AG10803 (cell line): ENCODE results near the gene SEPTIN10.
"Not testable (repeated sequence)": the region's sequence is repeated elsewhere in the genome, so short reads cannot be mapped to it uniquely, and the experiment has no call there.

Experiments used
- DNase-seq: peaks from one replicate; pipeline ENCODE4 v3.0.0; 2010; ENCODE audit warnings: low read depth
- H3K4me3 ChIP-seq: 2 replicates; pipeline ENCODE4 v1.5.1; 2011; ENCODE audit warnings: mild to moderate bottlenecking, low read length, control low read depth
- TF ChIP-seq, protein P1 (sequence below): conservative IDR thresholded peaks from 2 replicates; pipeline ENCODE4 v1.5.1; 2011; ENCODE audit warnings: mild to moderate bottlenecking, low read length, control low read depth, inconsistent platforms

SEPTIN10 gene

DNA sequence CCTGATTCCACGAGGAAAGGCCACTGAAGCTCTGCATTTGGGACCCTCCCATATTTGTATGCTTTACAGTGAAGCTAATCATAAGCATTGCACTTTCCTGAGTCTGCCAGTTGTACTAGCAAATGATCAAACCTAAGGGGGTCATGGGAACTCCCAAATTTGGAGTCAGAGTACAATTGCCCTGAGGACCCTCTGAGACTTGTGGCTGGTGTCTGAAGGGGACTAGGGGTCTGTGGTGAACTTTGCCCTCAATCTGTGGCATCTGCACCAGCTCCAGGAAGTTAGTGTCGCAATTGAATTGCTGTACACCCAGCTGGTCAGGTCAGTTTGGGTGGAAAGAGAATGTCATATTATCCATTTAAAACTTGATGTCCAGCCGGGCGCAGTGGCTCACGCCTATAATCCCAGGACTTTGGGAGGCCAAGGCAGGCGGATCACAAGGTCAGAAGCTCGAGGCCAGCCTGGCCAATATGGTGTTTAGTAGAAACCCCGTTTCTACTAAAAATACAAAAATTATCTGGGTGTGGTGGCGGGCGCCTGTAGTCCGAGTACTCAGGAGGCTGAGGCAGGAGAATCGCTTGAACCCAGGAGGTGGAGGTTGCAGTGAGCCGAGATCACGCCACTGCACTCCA, 18.5 kb upstream of the SEPTIN10 start:
- DNase-seq: no peak
- no peak overlapping the region for H3K4me3 ChIP-seq
- TF ChIP-seq, protein P1, sequence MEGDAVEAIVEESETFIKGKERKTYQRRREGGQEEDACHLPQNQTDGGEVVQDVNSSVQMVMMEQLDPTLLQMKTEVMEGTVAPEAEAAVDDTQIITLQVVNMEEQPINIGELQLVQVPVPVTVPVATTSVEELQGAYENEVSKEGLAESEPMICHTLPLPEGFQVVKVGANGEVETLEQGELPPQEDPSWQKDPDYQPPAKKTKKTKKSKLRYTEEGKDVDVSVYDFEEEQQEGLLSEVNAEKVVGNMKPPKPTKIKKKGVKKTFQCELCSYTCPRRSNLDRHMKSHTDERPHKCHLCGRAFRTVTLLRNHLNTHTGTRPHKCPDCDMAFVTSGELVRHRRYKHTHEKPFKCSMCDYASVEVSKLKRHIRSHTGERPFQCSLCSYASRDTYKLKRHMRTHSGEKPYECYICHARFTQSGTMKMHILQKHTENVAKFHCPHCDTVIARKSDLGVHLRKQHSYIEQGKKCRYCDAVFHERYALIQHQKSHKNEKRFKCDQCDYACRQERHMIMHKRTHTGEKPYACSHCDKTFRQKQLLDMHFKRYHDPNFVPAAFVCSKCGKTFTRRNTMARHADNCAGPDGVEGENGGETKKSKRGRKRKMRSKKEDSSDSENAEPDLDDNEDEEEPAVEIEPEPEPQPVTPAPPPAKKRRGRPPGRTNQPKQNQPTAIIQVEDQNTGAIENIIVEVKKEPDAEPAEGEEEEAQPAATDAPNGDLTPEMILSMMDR: no peak

DNA sequence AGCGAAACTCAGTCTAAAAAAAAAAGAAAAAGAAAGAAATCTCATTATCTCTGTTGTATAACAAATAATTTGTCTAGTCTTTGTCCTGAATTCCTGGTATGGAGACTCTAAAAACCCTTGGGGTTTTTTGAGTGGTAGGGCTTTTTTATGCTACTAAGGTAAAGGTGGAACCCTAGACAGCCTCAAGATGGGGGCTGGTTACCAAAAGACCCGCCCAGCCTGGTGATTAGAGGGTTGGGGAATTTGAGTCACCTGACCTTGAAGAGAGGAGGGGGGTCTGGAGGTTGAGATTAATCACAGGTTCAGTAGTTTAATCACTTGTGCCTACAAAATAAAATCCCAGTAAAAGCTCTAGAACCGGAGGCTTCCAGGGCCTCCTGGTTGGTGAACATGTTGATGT, 18.0 kb upstream of the SEPTIN10 start:
- TF ChIP-seq, protein P1: no peak
- no peak for DNase-seq
- H3K4me3 ChIP-seq: no peak overlapping the region

DNA sequence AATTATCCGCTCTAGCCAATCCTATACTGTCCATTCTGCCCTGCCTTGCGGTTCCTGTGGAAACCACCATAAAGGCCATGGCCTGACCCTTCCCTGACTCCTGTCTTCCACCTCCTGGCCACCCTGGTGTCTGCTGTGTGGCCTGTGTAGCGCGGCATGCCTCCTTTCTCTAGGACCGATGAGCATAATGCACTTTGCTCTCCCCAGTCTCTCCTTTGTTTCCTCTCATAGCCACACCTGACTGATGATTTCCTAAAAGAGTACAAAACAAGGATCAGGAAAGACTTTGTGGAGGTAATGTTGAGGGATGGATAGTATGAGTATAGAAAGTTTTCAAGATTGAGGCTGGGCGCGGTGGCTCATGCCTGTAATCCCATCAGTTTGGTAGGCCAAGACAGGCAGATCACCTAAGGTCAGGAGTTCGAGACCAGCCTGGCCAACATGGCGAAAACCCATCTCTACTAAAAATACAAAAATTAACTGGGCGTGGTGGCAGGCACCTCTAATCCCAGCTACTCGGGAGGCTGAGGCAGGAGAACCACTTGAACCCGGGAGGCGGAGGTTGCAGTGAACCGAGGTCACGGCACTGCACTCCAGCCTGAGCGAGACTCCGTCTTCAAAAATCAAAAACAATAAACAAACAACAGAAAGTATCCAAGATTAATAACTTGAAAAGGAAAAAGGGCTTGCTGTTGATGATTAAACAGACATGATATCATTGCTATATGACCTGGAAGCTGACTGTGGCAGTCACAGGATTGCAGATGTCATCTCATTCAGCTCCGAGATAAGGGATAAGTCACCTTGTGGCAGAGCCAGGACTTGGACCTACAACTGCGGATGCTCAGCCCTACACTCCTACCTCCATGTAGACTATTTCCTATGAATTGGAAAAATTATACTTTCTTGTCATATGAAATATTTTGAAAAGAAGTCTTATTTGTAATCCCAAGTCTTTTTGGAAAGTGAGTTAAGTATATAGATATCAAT, 17.0 kb upstream of the SEPTIN10 start:
- no peak for DNase-seq
- H3K4me3 ChIP-seq: no peak overlapping the region
- TF ChIP-seq, protein P1: no peak

DNA sequence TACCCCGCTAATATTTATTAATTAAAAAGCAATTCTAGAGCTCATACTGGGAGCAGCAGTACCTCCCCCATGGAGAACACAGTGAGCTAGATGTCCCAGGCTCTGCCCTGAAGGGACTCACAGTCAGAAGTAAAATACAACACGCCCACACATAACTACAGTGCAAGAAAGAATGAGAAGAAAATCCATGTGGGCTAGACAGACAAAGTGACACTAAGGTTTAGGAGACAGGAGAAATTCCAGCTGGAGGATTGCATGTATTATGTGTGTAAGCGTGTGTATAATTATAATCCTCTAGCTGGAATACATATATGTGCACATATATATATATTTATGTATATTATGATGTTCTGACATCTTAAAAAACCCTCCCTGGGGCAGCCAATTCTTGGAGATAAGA, 16.1 kb upstream of the SEPTIN10 start:
- no peak for DNase-seq
- no peak overlapping the region for H3K4me3 ChIP-seq
- TF ChIP-seq, protein P1: no peak

DNA sequence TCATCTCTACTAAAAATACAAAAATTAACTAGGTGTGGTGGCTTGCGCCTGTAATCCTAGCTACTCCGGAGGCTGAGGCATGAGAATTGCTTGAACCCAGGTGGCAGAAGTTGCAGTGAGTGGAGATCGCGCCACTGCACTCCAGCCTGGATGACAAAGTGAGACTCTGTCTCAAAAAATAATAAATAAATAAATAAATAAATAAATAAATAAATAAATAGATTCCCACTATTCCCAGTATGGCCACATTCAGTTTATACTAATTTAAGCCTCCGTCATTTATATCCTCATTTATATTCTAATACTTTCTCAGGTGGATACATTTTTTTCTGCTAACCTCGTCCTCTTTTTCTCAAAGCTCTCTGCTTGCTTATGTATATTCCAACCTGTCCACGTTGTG, 14.6 kb upstream of the SEPTIN10 start:
- H3K4me3 ChIP-seq, DNase-seq: not testable (repeated sequence)

DNA sequence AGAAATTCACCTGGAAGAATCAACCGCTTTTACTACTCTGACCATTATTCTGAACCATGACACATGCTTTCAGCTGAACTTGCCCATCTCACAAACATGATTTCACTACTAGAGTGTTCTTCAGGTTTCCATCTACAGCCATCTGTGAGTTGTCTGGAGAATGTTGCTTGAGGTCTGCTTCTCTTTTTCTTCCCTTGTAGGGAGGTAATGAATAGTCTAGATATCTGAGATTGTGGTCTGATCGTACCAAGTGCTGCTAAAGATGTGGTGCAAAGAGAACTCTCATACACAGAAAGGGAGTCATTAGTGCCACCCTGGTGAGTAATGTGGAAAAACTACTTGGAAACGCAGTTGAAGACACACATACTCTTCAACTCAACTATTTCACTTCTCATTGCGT, 10.6 kb upstream of the SEPTIN10 start:
- TF ChIP-seq, protein P1: no peak
- no peak overlapping the region for H3K4me3 ChIP-seq
- no peak for DNase-seq

DNA sequence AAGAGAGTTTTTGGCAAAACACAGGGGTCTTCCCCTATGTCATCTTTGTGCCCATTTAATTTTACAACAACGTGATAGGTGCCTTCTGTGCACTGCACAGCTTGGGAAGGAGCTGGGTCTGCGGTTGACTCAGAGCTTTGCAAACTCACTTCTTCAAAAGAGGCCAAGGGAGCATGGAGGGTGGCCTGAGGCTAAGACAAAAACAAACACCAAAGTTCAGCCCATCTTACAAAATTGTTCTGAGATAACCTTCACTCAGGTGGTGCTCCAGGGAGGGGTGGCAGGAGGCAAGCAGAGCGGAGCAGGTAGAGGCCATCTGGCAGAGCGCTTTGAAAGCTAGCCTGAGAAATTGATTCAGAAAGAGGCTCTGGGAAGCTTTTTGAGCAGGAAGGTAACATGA, 10.2 kb upstream of the SEPTIN10 start:
- TF ChIP-seq, protein P1: no peak
- no peak for DNase-seq
- H3K4me3 ChIP-seq: no peak overlapping the region
